SU-DHL-6 (cell line): Measurements from ENCODE around the gene HECTD4.
"Not testable (repeated sequence)": the region's sequence is repeated elsewhere in the genome, so short reads cannot be mapped to it uniquely, and the experiment has no call there.

Source experiments
- H2AFZ ChIP-seq: fragments of 200-600 bp; sonication (generic); 2 replicates; pipeline ENCODE4 v1.6.1; 2014; ENCODE audit warnings: low read depth, mild to moderate bottlenecking, moderate library complexity, mixed read lengths, antibody characterized with exemption, low read length; ENCODE audit not compliant: severe bottlenecking
- H3F3A ChIP-seq: fragments of 200-600 bp; shearing (Covaris generic); 2 replicates; pipeline ENCODE4 v1.6.0; 2016; ENCODE audit warnings: antibody characterized with exemption, mild to moderate bottlenecking; ENCODE audit not compliant: insufficient read depth
- H3K27ac ChIP-seq: fragments of 200-600 bp; sonication (generic); 2 replicates; pipeline ENCODE4 v1.5.1; 2016; ENCODE audit warnings: low read depth, mild to moderate bottlenecking, low read length, moderate library complexity, mixed read lengths
- H3K27me3 ChIP-seq: fragments of 200-600 bp; sonication (generic), shearing (Covaris generic); 2 replicates; pipeline ENCODE4 v1.6.0; 2014; ENCODE audit warnings: mild to moderate bottlenecking, low read length
- H3K36me3 ChIP-seq: fragments of 200-600 bp; sonication (generic); 2 replicates; pipeline ENCODE4 v1.6.1; 2014; ENCODE audit warnings: mild to moderate bottlenecking, low read length, mixed read lengths
- H3K4me2 ChIP-seq: fragments of 300-600, 200-600 bp; shearing (Covaris generic), sonication (generic); 2 replicates; pipeline ENCODE4 v1.6.0; 2014; ENCODE audit warnings: low read length, low read depth, mild to moderate bottlenecking; ENCODE audit not compliant: poor library complexity, severe bottlenecking
- H3K4me3 ChIP-seq: fragments of 200-600 bp; sonication (generic); 2 replicates; pipeline ENCODE4 v1.5.1; 2014; ENCODE audit warnings: antibody characterized with exemption, low read length, mild to moderate bottlenecking, mixed read lengths; ENCODE audit not compliant: insufficient read depth, poor library complexity, severe bottlenecking
- H3K79me2 ChIP-seq: fragments of 200-600 bp; sonication (generic); 2 replicates; pipeline ENCODE4 v1.6.1; 2014; ENCODE audit warnings: mild to moderate bottlenecking, low read length, moderate library complexity; ENCODE audit not compliant: insufficient read depth
- H3K9ac ChIP-seq: fragments of 200-600 bp; sonication (generic); 2 replicates; pipeline ENCODE4 v1.7.0; 2014; ENCODE audit warnings: mild to moderate bottlenecking, low read length
- H3K9me2 ChIP-seq: fragments of 200-600 bp; sonication (generic); replicated peaks from 2 replicates; pipeline ENCODE4 v1.6.1; 2014; ENCODE audit warnings: low read length; ENCODE audit not compliant: insufficient read depth
- H3K9me3 ChIP-seq: fragments of 200-600 bp; sonication (generic); 2 replicates; pipeline ENCODE4 v1.6.1; 2014; ENCODE audit warnings: low read length, mixed read lengths; ENCODE audit not compliant: insufficient read depth
- H4K20me1 ChIP-seq: fragments of 200-600 bp; sonication (generic); 2 replicates; pipeline ENCODE4 v1.6.1; 2014; ENCODE audit warnings: low read depth, mild to moderate bottlenecking, antibody characterized with exemption, low read length, moderate library complexity, mixed read lengths
- EZH2phosphoT487 ChIP-seq: fragments of 200-600 bp; sonication (generic), shearing (Covaris generic); conservative IDR thresholded peaks from 2 replicates; pipeline ENCODE4 v1.6.1; 2018; ENCODE audit warnings: mild to moderate bottlenecking, antibody characterized with exemption, low read length, moderate library complexity, mixed read lengths
- TF ChIP-seq, protein P1 (sequence below): fragments of 200-600 bp; sonication (generic); IDR thresholded peaks from one replicate; pipeline ENCODE4 v1.5.1; 2017; ENCODE audit warnings: antibody characterized with exemption, mild to moderate bottlenecking, low read length, moderate library complexity; ENCODE audit not compliant: insufficient read depth, poor library complexity, severe bottlenecking

HECTD4 gene

DNA sequence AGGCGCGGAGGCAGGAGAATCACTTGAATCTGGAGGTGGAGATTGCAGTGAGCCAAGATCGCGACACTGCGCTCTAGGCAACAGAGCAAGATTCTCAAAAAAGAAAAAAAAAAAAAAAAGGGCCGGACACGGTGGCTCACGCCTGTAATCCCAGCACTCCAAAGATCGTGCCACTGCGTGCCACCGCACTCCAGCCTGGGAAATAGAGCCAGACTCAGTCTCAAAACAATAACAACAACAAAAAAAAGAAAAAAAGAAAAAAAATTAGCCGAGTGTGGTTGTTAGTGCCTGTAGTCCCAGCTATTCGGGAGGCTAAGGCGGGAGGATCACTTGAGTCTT, 27.6 kb upstream of the HECTD4 start:
- H3K27ac ChIP-seq, result no peak overlapping the region
- H3K9ac ChIP-seq, result peak overlapping the region; percentile 80
- H4K20me1 ChIP-seq, result peaks cover 23% of the 10 kb centered on the region
- H3K79me2 ChIP-seq, result peaks cover 17% of the 10 kb centered on the region
- peak overlapping the region; percentile 88 for H3K4me3 ChIP-seq
- no peak for TF ChIP-seq EZH2phosphoT487
- H3K4me2 ChIP-seq, result peak overlapping the region; percentile 99
- H3K36me3 ChIP-seq, result peaks cover 36% of the 10 kb centered on the region
- H3F3A ChIP-seq, result peaks cover 57% of the 10 kb centered on the region
- H3K9me3 ChIP-seq, result no peaks in the 10 kb centered on the region
- H3K27me3 ChIP-seq, result no peaks in the 10 kb centered on the region
- no peaks in the 10 kb centered on the region for H3K9me2 ChIP-seq
- H2AFZ ChIP-seq, result peak overlapping the region; percentile 89

DNA sequence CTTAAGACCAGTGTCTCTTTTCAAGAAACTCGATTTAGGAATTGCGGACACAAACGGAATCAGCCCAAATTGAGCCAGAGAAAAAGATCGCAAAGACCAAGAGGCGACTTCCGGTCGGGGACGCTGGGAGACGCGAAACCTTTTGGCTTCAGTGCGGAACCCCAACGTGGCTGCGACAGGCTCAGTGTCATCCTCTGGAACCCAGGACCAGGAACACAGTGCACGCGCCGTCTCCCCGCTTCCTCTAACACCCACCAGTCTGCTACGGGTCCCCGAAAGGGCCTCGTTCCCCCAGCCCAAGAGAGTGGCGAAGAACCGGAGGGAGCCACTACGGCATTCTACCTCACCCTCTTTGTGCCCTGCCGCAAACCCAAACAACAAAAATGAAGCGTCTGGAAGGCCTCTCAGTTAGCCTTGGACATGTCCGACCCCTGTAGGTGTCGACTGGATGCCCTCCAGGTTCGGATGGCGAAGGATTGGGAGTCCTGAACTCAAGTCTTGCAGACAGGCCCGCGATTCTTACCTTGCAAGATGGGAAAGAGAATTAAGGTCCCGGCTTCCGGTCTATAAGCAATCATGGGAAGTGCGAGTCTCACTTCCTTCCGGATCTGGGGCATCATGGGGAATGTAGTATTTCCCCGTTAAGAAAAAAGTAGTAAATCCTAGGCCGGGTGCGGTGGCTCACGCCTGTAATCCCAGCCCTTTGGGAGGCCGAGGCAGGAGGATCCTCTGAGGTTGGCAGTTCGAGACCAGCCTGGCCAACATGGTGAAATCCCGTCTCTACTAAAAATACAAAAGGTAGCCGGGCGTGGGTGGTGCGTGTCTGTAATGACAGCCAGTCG, 27.1 kb upstream of the HECTD4 start, which contains the start of gene RPL6:
Gene RPL6, minus strand, starts transcription at position 542 of the 842 bp plus-strand sequence. CDS start 949 bp downstream, outside the sequence.
- peak within 1 kb of the TSS; percentile 88 for H3K4me3 ChIP-seq
- TF ChIP-seq EZH2phosphoT487, result no peak
- TF ChIP-seq, protein P1, sequence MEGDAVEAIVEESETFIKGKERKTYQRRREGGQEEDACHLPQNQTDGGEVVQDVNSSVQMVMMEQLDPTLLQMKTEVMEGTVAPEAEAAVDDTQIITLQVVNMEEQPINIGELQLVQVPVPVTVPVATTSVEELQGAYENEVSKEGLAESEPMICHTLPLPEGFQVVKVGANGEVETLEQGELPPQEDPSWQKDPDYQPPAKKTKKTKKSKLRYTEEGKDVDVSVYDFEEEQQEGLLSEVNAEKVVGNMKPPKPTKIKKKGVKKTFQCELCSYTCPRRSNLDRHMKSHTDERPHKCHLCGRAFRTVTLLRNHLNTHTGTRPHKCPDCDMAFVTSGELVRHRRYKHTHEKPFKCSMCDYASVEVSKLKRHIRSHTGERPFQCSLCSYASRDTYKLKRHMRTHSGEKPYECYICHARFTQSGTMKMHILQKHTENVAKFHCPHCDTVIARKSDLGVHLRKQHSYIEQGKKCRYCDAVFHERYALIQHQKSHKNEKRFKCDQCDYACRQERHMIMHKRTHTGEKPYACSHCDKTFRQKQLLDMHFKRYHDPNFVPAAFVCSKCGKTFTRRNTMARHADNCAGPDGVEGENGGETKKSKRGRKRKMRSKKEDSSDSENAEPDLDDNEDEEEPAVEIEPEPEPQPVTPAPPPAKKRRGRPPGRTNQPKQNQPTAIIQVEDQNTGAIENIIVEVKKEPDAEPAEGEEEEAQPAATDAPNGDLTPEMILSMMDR, result no peak
- H3K27me3 ChIP-seq, result no peaks in the 10 kb centered on the region
- peaks cover 23% of the 10 kb centered on the region for H4K20me1 ChIP-seq
- peaks cover 41% of the 10 kb centered on the region for H3K36me3 ChIP-seq
- no peaks in the 10 kb centered on the region for H3K9me2 ChIP-seq
- no peaks in the 10 kb centered on the region for H3K9me3 ChIP-seq
- peaks cover 63% of the 10 kb centered on the region for H3F3A ChIP-seq
- peak within 1 kb of the TSS; percentile 89 for H2AFZ ChIP-seq
- peak within 1 kb of the TSS; percentile 87 for H3K27ac ChIP-seq
- peak within 1 kb of the TSS; percentile 99 for H3K4me2 ChIP-seq
- peak within 1 kb of the TSS; percentile 80 for H3K9ac ChIP-seq
- peaks cover 17% of the 10 kb centered on the region for H3K79me2 ChIP-seq

DNA sequence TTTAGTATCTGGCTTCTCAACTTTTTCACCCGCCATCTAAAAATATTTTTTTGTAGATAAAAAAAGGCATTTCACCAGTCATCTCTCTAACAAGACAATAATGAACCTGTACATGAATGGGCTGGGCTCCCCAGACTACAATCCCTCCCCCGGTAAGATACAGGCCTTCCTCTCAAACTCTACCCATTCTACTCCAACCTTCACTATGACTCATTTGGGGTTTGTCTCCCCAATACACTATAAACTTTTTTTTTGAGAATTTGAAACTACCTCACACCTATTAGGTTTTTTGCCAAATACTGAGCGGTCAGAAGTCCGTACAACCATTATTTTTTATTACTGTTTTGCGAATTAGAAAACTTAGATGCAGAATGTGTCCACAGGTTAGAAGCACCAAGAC, 26.4 kb upstream of the HECTD4 start:
- peak overlapping the region; percentile 87 for H3K27ac ChIP-seq
- peak overlapping the region; percentile 89 for H2AFZ ChIP-seq
- peaks cover 43% of the 10 kb centered on the region for H3K36me3 ChIP-seq
- peaks cover 69% of the 10 kb centered on the region for H3F3A ChIP-seq
- peak overlapping the region; percentile 88 for H3K4me3 ChIP-seq
- TF ChIP-seq, protein P1, result no peak
- H4K20me1 ChIP-seq, result peaks cover 23% of the 10 kb centered on the region
- H3K9me3 ChIP-seq, result no peaks in the 10 kb centered on the region
- H3K9me2 ChIP-seq, result no peaks in the 10 kb centered on the region
- peak overlapping the region; percentile 99 for H3K4me2 ChIP-seq
- H3K9ac ChIP-seq, result peak overlapping the region; percentile 80
- H3K27me3 ChIP-seq, result no peaks in the 10 kb centered on the region
- H3K79me2 ChIP-seq, result peaks cover 17% of the 10 kb centered on the region

DNA sequence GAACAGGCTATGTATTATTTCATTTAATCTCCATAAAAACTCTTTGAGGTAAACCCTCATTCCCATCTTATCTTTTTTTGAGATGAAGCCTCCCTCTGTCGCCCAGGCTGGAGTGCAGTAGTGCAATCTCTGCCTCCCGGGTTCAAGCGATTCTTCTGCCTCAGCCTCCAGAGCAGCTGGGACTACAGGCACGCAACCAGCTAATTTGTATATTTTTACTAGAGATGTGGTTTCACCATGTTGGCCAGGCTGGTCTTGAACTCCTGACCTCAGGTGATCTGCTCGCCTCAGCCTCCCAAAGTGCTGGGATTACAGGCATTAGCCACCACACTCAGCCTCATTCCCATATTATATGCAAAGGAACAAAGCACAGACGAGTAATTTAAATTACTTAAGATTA, 25.5 kb upstream of the HECTD4 start:
- peaks cover 77% of the 10 kb centered on the region for H3F3A ChIP-seq

More for the DNA sequence above, 25.5 kb upstream of the HECTD4 start:
- H3K79me2 ChIP-seq, result peaks cover 17% of the 10 kb centered on the region
- H3K27me3 ChIP-seq, H2AFZ ChIP-seq, H3K9me3 ChIP-seq, H3K9me2 ChIP-seq: not testable (repeated sequence)
- peak overlapping the region; percentile 80 for H3K9ac ChIP-seq
- H3K4me2 ChIP-seq, result peak overlapping the region; percentile 99
- H4K20me1 ChIP-seq, result peaks cover 23% of the 10 kb centered on the region
- peak overlapping the region; percentile 87; the same call in 1 of the 2 replicates for H3K27ac ChIP-seq
- H3K36me3 ChIP-seq, result peaks cover 43% of the 10 kb centered on the region
- peak overlapping the region; percentile 88 for H3K4me3 ChIP-seq
